OCI-LY3 (cell line): ENCODE results near the gene LMX1A.

Source experiments
- H2AFZ ChIP-seq: fragments of 200-600, 300-600 bp; shearing (Covaris generic); 2 replicates; pipeline ENCODE4 v1.6.0; 2014; ENCODE audit warnings: antibody characterized with exemption, low read depth, low read length
- H3K27ac ChIP-seq: fragments of 200-600, 300-600 bp; sonication (generic); 2 replicates; pipeline ENCODE4 v1.5.1; 2014; ENCODE audit warnings: mild to moderate bottlenecking, low read length, moderate library complexity, mixed read lengths
- H3K27me3 ChIP-seq: fragments of 200-600, 300-600 bp; sonication (generic); 2 replicates; pipeline ENCODE4 v1.6.1; 2014; ENCODE audit warnings: low read depth, low read length, mixed read lengths
- H3K36me3 ChIP-seq: fragments of 200-600, 300-600 bp; sonication (generic); replicated peaks from 2 replicates; pipeline ENCODE3; 2014; ENCODE audit warnings: low read depth, low read length, mixed read lengths
- H3K4me1 ChIP-seq: fragments of 300-600, 200-600 bp; sonication (generic); 2 replicates; pipeline ENCODE4 v1.6.1; 2014; ENCODE audit warnings: low read length, mixed read lengths
- H3K4me2 ChIP-seq: fragments of 200-600, 300-600 bp; sonication (generic); 2 replicates; pipeline ENCODE4 v1.6.1; 2014; ENCODE audit warnings: low read length, mixed read lengths
- H3K4me3 ChIP-seq: fragments of 300-600, 200-600 bp; sonication (generic); 2 replicates; pipeline ENCODE4 v1.5.1; 2014; ENCODE audit warnings: antibody characterized with exemption, mild to moderate bottlenecking, low read length, moderate library complexity
- H3K79me2 ChIP-seq: fragments of 300-600, 200-600 bp; shearing (Covaris generic); 2 replicates; pipeline ENCODE4 v1.6.1; 2014; ENCODE audit warnings: mild to moderate bottlenecking, low read length, mixed read lengths
- H3K9ac ChIP-seq: fragments of 300-600, 200-600 bp; shearing (Covaris generic); 2 replicates; pipeline ENCODE4 v1.6.0; 2014; ENCODE audit warnings: mild to moderate bottlenecking, low read length, moderate library complexity
- H3K9me3 ChIP-seq: fragments of 200-600, 300-600 bp; shearing (Covaris generic); 2 replicates; pipeline ENCODE4 v1.6.1; 2014; ENCODE audit warnings: low read length, mixed read lengths; ENCODE audit not compliant: insufficient read depth
- H4K20me1 ChIP-seq: fragments of 200-600, 300-600 bp; sonication (generic); 2 replicates; pipeline ENCODE4 v1.6.1; 2016; ENCODE audit warnings: low read length, mixed read lengths; ENCODE audit not compliant: insufficient read depth
- EZH2phosphoT487 ChIP-seq: fragments of 200-600 bp; shearing (Covaris generic); IDR thresholded peaks from 2 replicates; pipeline ENCODE4 v1.6.1; 2018; ENCODE audit warnings: antibody characterized with exemption, mixed run types, low read depth
- TF ChIP-seq, protein P1 (sequence below): fragments of 200-600, 300-600 bp; sonication (generic); IDR thresholded peaks from 2 replicates; pipeline ENCODE4 v1.5.1; 2014; ENCODE audit warnings: antibody characterized with exemption, low read length, low read depth

LMX1A gene

GRCh38 chr1:165290148-165290547 is 66.4 kb downstream of the LMX1A start:
- no peak for TF ChIP-seq EZH2phosphoT487
- TF ChIP-seq, protein P1, sequence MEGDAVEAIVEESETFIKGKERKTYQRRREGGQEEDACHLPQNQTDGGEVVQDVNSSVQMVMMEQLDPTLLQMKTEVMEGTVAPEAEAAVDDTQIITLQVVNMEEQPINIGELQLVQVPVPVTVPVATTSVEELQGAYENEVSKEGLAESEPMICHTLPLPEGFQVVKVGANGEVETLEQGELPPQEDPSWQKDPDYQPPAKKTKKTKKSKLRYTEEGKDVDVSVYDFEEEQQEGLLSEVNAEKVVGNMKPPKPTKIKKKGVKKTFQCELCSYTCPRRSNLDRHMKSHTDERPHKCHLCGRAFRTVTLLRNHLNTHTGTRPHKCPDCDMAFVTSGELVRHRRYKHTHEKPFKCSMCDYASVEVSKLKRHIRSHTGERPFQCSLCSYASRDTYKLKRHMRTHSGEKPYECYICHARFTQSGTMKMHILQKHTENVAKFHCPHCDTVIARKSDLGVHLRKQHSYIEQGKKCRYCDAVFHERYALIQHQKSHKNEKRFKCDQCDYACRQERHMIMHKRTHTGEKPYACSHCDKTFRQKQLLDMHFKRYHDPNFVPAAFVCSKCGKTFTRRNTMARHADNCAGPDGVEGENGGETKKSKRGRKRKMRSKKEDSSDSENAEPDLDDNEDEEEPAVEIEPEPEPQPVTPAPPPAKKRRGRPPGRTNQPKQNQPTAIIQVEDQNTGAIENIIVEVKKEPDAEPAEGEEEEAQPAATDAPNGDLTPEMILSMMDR, result peak; percentile 24; the same call in 1 of the 2 replicates
- Histone ChIP-seq H2AFZ (no peak overlapping the region), H3K79me2 (no peaks in the 10 kb centered on the region), H4K20me1 (no peaks in the 10 kb centered on the region), H3K27ac (no peak overlapping the region), H3K9ac (no peak overlapping the region), H3K4me3 (no peak overlapping the region), H3K4me1 (no peaks in the 10 kb centered on the region), H3K9me3 (no peaks in the 10 kb centered on the region), H3K36me3 (no peaks in the 10 kb centered on the region), H3K27me3 (peaks cover 35% of the 10 kb centered on the region), H3K4me2 (no peak overlapping the region)

- no peaks in the 10 kb centered on the region for H4K20me1 ChIP-seq
- H3K4me3 ChIP-seq, result no peak overlapping the region
- H2AFZ ChIP-seq, result no peak overlapping the region
- no peak overlapping the region for H3K27ac ChIP-seq
- H3K79me2 ChIP-seq, result no peaks in the 10 kb centered on the region
- H3K36me3 ChIP-seq, result no peaks in the 10 kb centered on the region
- peaks cover 41% of the 10 kb centered on the region for H3K27me3 ChIP-seq
- no peaks in the 10 kb centered on the region for H3K4me1 ChIP-seq
- no peak overlapping the region for H3K4me2 ChIP-seq
- no peak for TF ChIP-seq EZH2phosphoT487
- TF ChIP-seq, protein P1, result no peak
- no peak overlapping the region for H3K9ac ChIP-seq
- H3K9me3 ChIP-seq, result no peaks in the 10 kb centered on the region
Measured at GRCh38 chr1:165289556-165289955, 67.0 kb downstream of the LMX1A start.

DNA sequence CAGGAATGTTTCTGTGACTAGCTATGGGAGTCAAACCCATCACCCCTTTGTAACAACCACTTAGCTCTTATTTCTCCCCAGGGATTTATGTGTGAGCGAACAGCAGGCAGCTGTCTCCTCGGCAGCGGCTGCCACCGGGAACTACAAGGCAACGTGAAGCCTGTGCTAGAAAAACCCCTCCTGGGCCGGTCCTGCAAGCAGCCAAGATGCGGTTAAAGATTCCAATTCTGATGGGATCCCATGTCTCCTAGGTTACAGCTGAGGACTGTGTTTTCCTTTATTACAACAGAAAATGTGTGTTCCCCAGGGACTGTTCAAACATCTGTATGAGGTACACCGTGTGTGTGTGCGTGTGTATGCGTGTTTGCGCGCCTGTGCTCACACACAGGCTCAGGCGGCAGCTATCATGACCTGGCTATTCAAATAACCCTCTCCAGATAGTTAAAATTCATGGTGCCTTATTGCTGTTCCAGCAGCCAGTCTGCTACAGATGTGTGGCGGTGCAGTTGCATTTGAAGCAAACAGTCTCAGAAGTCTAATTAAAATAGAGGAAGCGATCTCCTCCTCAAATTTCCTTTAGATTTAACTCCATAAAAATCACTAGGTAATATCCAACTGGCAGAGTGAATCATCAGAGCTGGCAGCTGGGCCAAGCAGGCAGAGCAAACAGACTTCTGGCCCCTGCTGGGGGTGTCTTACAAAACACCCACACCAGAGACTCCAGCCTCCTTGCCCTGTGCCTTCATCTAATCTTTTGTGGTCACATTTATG is 68.0 kb downstream of the LMX1A start:
- Histone ChIP-seq H3K79me2 (no peaks in the 10 kb centered on the region), H4K20me1 (no peaks in the 10 kb centered on the region), H3K4me1 (no peaks in the 10 kb centered on the region), H2AFZ (no peak overlapping the region), H3K27me3 (peaks cover 47% of the 10 kb centered on the region), H3K4me3 (no peak overlapping the region), H3K9me3 (no peaks in the 10 kb centered on the region), H3K27ac (no peak overlapping the region), H3K4me2 (no peak overlapping the region), H3K9ac (no peak overlapping the region), H3K36me3 (no peaks in the 10 kb centered on the region)
- TF ChIP-seq EZH2phosphoT487, result no peak
- TF ChIP-seq, protein P1, result no peak

GRCh38 chr1:165287781-165288180 is 68.7 kb downstream of the LMX1A start:
- Histone ChIP-seq H3K79me2 (no peaks in the 10 kb centered on the region), H3K27me3 (peaks cover 51% of the 10 kb centered on the region), H3K9me3 (no peaks in the 10 kb centered on the region), H3K4me3 (no peak overlapping the region), H4K20me1 (no peaks in the 10 kb centered on the region), H3K9ac (no peak overlapping the region), H2AFZ (no peak overlapping the region), H3K36me3 (no peaks in the 10 kb centered on the region), H3K4me2 (no peak overlapping the region), H3K4me1 (no peaks in the 10 kb centered on the region), H3K27ac (no peak overlapping the region)
- no peak for TF ChIP-seq EZH2phosphoT487
- TF ChIP-seq, protein P1, result no peak
